Heart left ventricle (tissue), 13 donors: ENCODE measurements around the gene AURKAIP1.

Source experiments
- CTCF ChIP-seq, 12 donors: fragments of 200-600 bp; sonication (generic) in 4 of 12; IDR thresholded peaks; one replicate each; pipeline versions ENCODE4 v1.5.0 to v1.8.0; 2018 to 2022; ENCODE audit warnings: antibody characterized with exemption in 12 of 12, mild to moderate bottlenecking in 5 of 12
- POLR2A ChIP-seq, 2 donors: fragments of 450-650 bp; IDR thresholded peaks; one replicate each; pipeline ENCODE4 v1.6.1; 2017; ENCODE audit warnings: antibody characterized with exemption in 2 of 2, mild to moderate bottlenecking in 2 of 2, moderate library complexity in 2 of 2
- donor health status: ischemic (EF 13 %, LVEDD 7.1; RV severe dilation, severe dysfunction).
- donor health status: DM: no; HTN: yes; CAD: no.
- donor health status: DM: no; HTN: no; CAD: no.
- donor health status: ischemic (EF 25% LVEDD 6.9; RV normal size, moderate dysfunction).
- donor health status: ischemic (EF 25% LVEDD 5.7; RV mildly dilated, moderate dysfunction).
- donor health status: ischemic (EF 35%, LVEDD 5.7; RV mildly dilated, moderate dysfunction).
- donor health status: nonischemic (EF 11% LVEDD 7.7; RV severe dilation, severe dysfunction).
- donor health status: DM: yes; HTN: yes; CAD: no.
- donor health status: PGD.
- donor health status: ischemic (EF 29% LVEDD 5.4; RV normal size, mild dysfunction).
- donor health status: nonischemic (EF 23%, LVEDD 6.1; RV moderate dilation, normal function).

- no peak for TF ChIP-seq CTCF (IDR thresholded peaks at IDR 0.05)
- TF ChIP-seq POLR2A (IDR thresholded peaks at IDR 0.05): no peak
Observed at GRCh38 chr1:1357871-1358432, 17.1 kb downstream of the AURKAIP1 start.
